Thyroid gland (tissue), 4 donors: ENCODE results near the gene CSNK1E.

Experiments
- CTCF ChIP-seq, 6 experiments: fragments of 200-600 bp in 3 of 6; fragments of 450-650 bp in 3 of 6; sonication (generic) in 3 of 6; IDR thresholded peaks; one replicate each; pipeline ENCODE4 v1.5.1; 2016 to 2019; ENCODE audit warnings: antibody characterized with exemption in 6 of 6, mild to moderate bottlenecking in 2 of 6, inconsistent platforms in 1 of 6, moderate library complexity in 1 of 6
- POLR2A ChIP-seq, 2 donors: fragments of 450-650 bp; IDR thresholded peaks; one replicate each; pipeline ENCODE4 v1.6.1; 2017; ENCODE audit warnings: antibody characterized with exemption in 2 of 2, mild to moderate bottlenecking in 2 of 2, moderate library complexity in 1 of 2

GRCh38 chr22:38315823-38316363 lies 1.3 kb downstream of the CSNK1E start:
- no peak for TF ChIP-seq CTCF (IDR thresholded peaks at IDR 0.05)
- no peak for TF ChIP-seq POLR2A (IDR thresholded peaks at IDR 0.05)
